Measurements from ENCODE around the gene KIAA1958. TPM values are rescaled to one million over a fixed set of nuclear protein-coding genes. Genes with fewer than 3 reads are reported as not detected.

The KIAA1958 gene
- total RNA-seq, 2 donors from 2014 or later: 5.8 to 6.0 TPM

DNA sequence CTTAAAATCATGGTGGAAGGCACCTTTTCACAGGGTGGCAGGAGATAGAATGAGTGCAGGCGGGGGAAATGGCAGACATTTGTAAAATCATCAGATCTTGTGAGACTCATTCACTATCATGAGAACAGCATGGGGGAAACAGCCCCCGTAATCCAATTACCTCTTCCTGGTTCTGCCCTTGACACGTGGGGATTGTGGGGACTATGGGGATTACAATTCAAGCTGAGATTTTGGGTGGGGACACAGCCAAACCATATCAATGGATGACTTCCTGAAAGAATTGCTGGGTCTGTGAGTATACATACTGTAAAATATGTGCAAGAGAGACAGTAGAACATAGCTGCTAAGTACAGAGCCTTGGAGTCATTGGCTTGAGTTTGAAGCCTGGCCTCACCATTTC lies 47.0 kb downstream of the KIAA1958 start:
- Histone ChIP-seq H3K9me3 (no peaks in the 10 kb centered on the region), H3K4me1 (ENCODE audit: control insufficient read depth in 1 of 2, low read depth in 2 of 2) (peaks cover 6 to 11% of the 10 kb centered on the region in 2 donors), H3K27me3 (replicated peaks; ENCODE audit: insufficient read depth) (no peaks in the 10 kb centered on the region), H3K4me3 (no peak overlapping the region), H3K27ac (no peak overlapping the region), H3K36me3 (no peaks in the 10 kb centered on the region)
- ATAC-seq (ENCODE audit: insufficient number of reproducible peaks, low FRiP score, low read depth) (no peak), DNase-seq (ENCODE audit: low spot score) (no peak)
- TF ChIP-seq, protein P1, sequence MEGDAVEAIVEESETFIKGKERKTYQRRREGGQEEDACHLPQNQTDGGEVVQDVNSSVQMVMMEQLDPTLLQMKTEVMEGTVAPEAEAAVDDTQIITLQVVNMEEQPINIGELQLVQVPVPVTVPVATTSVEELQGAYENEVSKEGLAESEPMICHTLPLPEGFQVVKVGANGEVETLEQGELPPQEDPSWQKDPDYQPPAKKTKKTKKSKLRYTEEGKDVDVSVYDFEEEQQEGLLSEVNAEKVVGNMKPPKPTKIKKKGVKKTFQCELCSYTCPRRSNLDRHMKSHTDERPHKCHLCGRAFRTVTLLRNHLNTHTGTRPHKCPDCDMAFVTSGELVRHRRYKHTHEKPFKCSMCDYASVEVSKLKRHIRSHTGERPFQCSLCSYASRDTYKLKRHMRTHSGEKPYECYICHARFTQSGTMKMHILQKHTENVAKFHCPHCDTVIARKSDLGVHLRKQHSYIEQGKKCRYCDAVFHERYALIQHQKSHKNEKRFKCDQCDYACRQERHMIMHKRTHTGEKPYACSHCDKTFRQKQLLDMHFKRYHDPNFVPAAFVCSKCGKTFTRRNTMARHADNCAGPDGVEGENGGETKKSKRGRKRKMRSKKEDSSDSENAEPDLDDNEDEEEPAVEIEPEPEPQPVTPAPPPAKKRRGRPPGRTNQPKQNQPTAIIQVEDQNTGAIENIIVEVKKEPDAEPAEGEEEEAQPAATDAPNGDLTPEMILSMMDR (IDR thresholded peaks at IDR 0.05): no peak

DNA sequence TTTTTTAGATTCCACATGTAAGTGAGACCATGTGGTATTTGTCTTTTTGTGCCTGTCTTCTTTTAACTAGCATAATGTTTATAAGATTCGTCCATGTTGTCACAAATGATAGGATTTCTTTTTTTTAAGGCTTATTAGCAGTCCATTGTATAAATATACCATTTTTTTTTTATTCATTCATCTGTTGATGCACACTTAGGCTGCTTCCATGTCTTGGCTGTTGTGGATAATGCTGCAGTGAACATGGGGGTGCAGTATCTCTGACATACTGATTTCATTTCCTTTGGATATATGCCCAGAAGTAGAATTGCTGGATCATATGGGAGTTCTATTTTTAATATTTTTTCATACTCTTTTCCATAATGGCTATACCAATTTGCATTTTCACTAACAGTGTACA lies 48.7 kb downstream of the KIAA1958 start:
- no peaks in the 10 kb centered on the region for H3K9me3 ChIP-seq
- DNase-seq (ENCODE audit: low spot score) (no peak), ATAC-seq (ENCODE audit: insufficient number of reproducible peaks, low FRiP score, low read depth) (no peak)
- H3K4me1 ChIP-seq (ENCODE audit: control insufficient read depth in 1 of 2, low read depth in 2 of 2): peaks cover 6 to 11% of the 10 kb centered on the region in 2 donors
- no peaks in the 10 kb centered on the region for H3K36me3 ChIP-seq
- H3K27me3 ChIP-seq (replicated peaks; ENCODE audit: insufficient read depth): no peaks in the 10 kb centered on the region
- H3K4me3 ChIP-seq: no peak overlapping the region
- no peak overlapping the region for H3K27ac ChIP-seq
- TF ChIP-seq, protein P1 (IDR thresholded peaks at IDR 0.05): no peak

DNA sequence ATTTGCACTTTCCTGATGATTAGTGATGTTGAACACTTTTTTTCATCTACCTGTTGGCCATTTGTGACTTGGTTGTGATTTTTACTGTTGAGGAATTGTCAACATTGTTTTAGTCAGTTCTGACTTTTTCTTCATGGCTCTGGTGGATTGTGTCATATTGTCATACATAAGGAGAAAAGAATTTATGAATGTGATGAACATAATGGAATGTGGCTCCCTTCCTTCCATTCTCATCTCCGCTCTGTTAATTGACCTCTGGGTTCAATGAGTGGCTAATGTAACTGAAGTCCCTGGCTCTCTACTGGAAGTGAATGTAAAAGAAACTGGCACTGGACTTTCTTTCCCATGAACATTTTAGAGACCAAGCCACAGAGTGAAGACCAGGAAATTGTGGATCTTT lies 49.2 kb downstream of the KIAA1958 start:
- no peaks in the 10 kb centered on the region for H3K27me3 ChIP-seq (replicated peaks; ENCODE audit: insufficient read depth)
- no peak for ATAC-seq (ENCODE audit: insufficient number of reproducible peaks, low FRiP score, low read depth)
- no peak overlapping the region for H3K4me3 ChIP-seq

DNA sequence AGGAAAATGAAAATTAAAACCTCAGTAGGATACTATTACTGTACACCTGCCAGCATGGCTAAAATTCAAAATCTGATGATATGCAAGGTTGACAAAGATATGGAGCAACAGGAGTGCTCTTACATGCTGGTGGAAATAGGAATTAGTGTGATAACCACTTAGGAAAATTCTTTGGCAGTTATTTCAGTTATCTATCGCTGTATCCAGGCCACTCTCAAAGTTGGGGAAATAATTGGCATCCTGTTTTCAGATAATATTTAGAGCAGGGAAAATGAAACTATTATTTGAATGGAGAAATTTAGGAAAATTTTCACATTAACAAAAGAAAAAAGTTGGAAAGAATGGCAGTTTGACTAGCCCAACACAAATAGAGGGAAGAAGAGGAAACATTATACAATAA lies 50.9 kb downstream of the KIAA1958 start:
- Histone ChIP-seq H3K4me1 (ENCODE audit: control insufficient read depth in 1 of 2, low read depth in 2 of 2) (peaks cover 6% of the 10 kb centered on the region in 2 donors), H3K4me3 (no peak overlapping the region), H3K27me3 (replicated peaks; ENCODE audit: insufficient read depth) (no peaks in the 10 kb centered on the region), H3K27ac (no peak overlapping the region), H3K36me3 (no peaks in the 10 kb centered on the region), H3K9me3 (no peaks in the 10 kb centered on the region)
- DNase-seq (ENCODE audit: low spot score) (no peak), ATAC-seq (ENCODE audit: insufficient number of reproducible peaks, low FRiP score, low read depth) (no peak)
- TF ChIP-seq, protein P1 (IDR thresholded peaks at IDR 0.05): no peak

More for the DNA sequence above, 49.2 kb downstream of the KIAA1958 start:
- Histone ChIP-seq H3K9me3 (no peaks in the 10 kb centered on the region), H3K4me1 (ENCODE audit: control insufficient read depth in 1 of 2, low read depth in 2 of 2) (peaks cover 2 to 8% of the 10 kb centered on the region in 2 donors), H3K27ac (no peak overlapping the region), H3K36me3 (no peaks in the 10 kb centered on the region)
- TF ChIP-seq, protein P1 (IDR thresholded peaks at IDR 0.05): no peak
- no peak for DNase-seq (ENCODE audit: low spot score)

DNA sequence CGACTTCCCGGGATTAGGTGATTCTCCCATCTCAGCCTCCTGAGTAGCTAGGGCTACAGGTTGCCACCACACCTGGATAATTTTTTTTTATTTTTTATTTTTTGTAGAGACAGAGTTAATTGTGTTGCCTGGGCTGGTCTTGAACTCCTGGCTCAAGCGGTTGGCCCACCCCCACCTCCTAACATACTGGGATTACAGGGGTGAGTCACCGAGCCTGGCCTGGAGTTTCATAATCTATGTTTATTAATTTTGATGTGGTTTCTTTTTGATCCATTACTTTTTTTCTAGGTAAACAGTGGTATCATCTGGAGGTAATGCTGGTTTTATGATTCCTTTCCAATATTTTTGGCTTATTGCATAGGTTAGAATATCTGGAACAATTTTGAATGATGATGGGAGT lies 54.2 kb downstream of the KIAA1958 start:
- Histone ChIP-seq H3K4me1 (ENCODE audit: control insufficient read depth in 1 of 2, low read depth in 2 of 2) (peaks cover 6% of the 10 kb centered on the region in 2 donors), H3K36me3 (no peaks in the 10 kb centered on the region), H3K27me3 (replicated peaks; ENCODE audit: insufficient read depth) (no peaks in the 10 kb centered on the region), H3K27ac (no peak overlapping the region), H3K4me3 (no peak overlapping the region), H3K9me3 (no peaks in the 10 kb centered on the region)
- ATAC-seq (ENCODE audit: insufficient number of reproducible peaks, low FRiP score, low read depth) (no peak), DNase-seq (ENCODE audit: low spot score) (no peak)
- TF ChIP-seq, protein P1 (IDR thresholded peaks at IDR 0.05): no peak

Data from thoracic aorta (tissue), 2 donors.